ENCODE data around the gene BBS9. TPM values are rescaled to one million over a fixed set of nuclear protein-coding genes. Genes with fewer than 3 reads are reported as not detected.

Gene BBS9
- total and polyA plus RNA-seq, 4 donors = 2.3 to 9.5 (median 4.5) TPM

DNA sequence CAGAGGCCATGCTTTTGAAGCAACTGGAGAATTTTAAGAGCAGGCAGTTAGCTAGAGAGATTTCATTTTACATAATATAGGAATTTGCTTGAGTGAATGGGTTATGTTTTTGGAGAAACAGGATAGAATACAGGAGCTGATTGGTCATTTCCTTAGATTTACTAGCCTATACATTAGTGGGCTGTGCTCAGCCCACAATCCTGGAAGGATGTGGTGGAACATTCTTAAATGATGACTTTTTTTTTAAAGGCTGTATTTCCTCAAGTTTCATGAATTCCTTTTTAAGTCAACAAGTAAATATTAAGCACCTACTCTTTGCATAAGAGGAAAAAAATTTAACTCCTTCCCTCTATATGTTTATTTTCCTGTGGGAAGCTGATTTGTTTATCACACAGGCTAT is 461.6 kb downstream of the BBS9 start (continued):
- TF ChIP-seq, protein P1, sequence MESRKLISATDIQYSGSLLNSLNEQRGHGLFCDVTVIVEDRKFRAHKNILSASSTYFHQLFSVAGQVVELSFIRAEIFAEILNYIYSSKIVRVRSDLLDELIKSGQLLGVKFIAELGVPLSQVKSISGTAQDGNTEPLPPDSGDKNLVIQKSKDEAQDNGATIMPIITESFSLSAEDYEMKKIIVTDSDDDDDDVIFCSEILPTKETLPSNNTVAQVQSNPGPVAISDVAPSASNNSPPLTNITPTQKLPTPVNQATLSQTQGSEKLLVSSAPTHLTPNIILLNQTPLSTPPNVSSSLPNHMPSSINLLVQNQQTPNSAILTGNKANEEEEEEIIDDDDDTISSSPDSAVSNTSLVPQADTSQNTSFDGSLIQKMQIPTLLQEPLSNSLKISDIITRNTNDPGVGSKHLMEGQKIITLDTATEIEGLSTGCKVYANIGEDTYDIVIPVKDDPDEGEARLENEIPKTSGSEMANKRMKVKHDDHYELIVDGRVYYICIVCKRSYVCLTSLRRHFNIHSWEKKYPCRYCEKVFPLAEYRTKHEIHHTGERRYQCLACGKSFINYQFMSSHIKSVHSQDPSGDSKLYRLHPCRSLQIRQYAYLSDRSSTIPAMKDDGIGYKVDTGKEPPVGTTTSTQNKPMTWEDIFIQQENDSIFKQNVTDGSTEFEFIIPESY (IDR thresholded peaks at IDR 0.05) = no peak
- TF ChIP-seq HNF4A (conservative IDR thresholded peaks at IDR 0.05) = no peak
- no peak for TF ChIP-seq RAD21 (IDR thresholded peaks at IDR 0.05)
- no peak for TF ChIP-seq SP1 (IDR thresholded peaks at IDR 0.05)
- TF ChIP-seq YY1 (IDR thresholded peaks at IDR 0.05) = no peak
- TF ChIP-seq RXRA (IDR thresholded peaks at IDR 0.05) = no peak
- no peak for TF ChIP-seq EGR1 (IDR thresholded peaks at IDR 0.05; ENCODE audit: low read depth in 2 of 2)

DNA sequence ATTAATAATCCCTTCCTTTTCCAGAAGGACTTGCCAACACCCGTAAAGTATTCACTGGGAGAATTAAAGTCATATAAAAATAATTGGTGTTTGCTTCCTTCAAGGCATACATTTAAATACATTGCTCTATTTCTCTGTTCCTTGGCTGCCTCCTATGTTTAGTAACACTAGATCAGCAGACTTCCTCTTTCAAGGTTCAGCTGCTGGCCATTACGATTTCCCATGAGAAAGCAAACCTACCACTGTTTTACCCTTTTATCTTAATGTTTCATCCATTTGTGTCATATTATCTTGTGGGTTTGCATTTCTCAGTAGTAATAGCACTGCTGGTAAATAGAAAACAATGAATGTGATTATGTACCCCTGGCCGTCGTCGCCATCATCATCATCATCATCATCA is 462.1 kb downstream of the BBS9 start:
- DNase-seq (ENCODE audit: low spot score) = no peak
- H3K27ac ChIP-seq (ENCODE audit: low read depth in 1 of 2, low read length in 2 of 2) = no peak overlapping the region

More for the DNA sequence above, 462.1 kb downstream of the BBS9 start:
- WGBS = 84% methylated on average over 5 of the region's 5 CpGs
- Histone ChIP-seq H3K4me1 (ENCODE audit: control insufficient read depth in 4 of 4, insufficient read depth in 4 of 4, low read length in 3 of 4) (no peaks in the 10 kb centered on the region), H3K9me3 (ENCODE audit: control insufficient read depth in 4 of 4, low read length in 3 of 4) (no peaks in the 10 kb centered on the region), H3K36me3 (ENCODE audit: control insufficient read depth in 4 of 4, insufficient read depth in 3 of 4, low read depth in 1 of 4, low read length in 3 of 4) (no peaks in the 10 kb centered on the region), H3K27me3 (ENCODE audit: control insufficient read depth in 4 of 4, insufficient read depth in 4 of 4, low read length in 3 of 4) (no peaks in the 10 kb centered on the region), H3K4me3 (ENCODE audit: low read depth in 1 of 3, low read length in 3 of 3) (no peak overlapping the region), H3K9ac (ENCODE audit: low read depth in 1 of 2, low read length in 2 of 2) (no peak overlapping the region)
- TF ChIP-seq TAF1 (conservative IDR thresholded peaks at IDR 0.05) (no peak), RAD21 (IDR thresholded peaks at IDR 0.05) (no peak), HNF4A (conservative IDR thresholded peaks at IDR 0.05) (no peak), JUND (IDR thresholded peaks at IDR 0.05) (no peak), RXRA (IDR thresholded peaks at IDR 0.05) (no peak), FOXA1 (IDR thresholded peaks at IDR 0.05) (no peak), GABPA (IDR thresholded peaks at IDR 0.05 in 1 of 2, conservative IDR thresholded peaks at IDR 0.05 in 1 of 2) (no peak), NR2F2 (IDR thresholded peaks at IDR 0.05) (no peak), HNF4G (IDR thresholded peaks at IDR 0.05) (no peak), EGR1 (IDR thresholded peaks at IDR 0.05; ENCODE audit: low read depth in 2 of 2) (no peak), SP1 (IDR thresholded peaks at IDR 0.05) (no peak), YY1 (IDR thresholded peaks at IDR 0.05) (no peak), FOXA2 (IDR thresholded peaks at IDR 0.05) (no peak)
- TF ChIP-seq, protein P1 (IDR thresholded peaks at IDR 0.05) = no peak
- TF ChIP-seq, protein P2, sequence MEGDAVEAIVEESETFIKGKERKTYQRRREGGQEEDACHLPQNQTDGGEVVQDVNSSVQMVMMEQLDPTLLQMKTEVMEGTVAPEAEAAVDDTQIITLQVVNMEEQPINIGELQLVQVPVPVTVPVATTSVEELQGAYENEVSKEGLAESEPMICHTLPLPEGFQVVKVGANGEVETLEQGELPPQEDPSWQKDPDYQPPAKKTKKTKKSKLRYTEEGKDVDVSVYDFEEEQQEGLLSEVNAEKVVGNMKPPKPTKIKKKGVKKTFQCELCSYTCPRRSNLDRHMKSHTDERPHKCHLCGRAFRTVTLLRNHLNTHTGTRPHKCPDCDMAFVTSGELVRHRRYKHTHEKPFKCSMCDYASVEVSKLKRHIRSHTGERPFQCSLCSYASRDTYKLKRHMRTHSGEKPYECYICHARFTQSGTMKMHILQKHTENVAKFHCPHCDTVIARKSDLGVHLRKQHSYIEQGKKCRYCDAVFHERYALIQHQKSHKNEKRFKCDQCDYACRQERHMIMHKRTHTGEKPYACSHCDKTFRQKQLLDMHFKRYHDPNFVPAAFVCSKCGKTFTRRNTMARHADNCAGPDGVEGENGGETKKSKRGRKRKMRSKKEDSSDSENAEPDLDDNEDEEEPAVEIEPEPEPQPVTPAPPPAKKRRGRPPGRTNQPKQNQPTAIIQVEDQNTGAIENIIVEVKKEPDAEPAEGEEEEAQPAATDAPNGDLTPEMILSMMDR (IDR thresholded peaks at IDR 0.05; ENCODE audit: low read depth, low read length, missing input control) = no peak
- TF ChIP-seq, protein P3, sequence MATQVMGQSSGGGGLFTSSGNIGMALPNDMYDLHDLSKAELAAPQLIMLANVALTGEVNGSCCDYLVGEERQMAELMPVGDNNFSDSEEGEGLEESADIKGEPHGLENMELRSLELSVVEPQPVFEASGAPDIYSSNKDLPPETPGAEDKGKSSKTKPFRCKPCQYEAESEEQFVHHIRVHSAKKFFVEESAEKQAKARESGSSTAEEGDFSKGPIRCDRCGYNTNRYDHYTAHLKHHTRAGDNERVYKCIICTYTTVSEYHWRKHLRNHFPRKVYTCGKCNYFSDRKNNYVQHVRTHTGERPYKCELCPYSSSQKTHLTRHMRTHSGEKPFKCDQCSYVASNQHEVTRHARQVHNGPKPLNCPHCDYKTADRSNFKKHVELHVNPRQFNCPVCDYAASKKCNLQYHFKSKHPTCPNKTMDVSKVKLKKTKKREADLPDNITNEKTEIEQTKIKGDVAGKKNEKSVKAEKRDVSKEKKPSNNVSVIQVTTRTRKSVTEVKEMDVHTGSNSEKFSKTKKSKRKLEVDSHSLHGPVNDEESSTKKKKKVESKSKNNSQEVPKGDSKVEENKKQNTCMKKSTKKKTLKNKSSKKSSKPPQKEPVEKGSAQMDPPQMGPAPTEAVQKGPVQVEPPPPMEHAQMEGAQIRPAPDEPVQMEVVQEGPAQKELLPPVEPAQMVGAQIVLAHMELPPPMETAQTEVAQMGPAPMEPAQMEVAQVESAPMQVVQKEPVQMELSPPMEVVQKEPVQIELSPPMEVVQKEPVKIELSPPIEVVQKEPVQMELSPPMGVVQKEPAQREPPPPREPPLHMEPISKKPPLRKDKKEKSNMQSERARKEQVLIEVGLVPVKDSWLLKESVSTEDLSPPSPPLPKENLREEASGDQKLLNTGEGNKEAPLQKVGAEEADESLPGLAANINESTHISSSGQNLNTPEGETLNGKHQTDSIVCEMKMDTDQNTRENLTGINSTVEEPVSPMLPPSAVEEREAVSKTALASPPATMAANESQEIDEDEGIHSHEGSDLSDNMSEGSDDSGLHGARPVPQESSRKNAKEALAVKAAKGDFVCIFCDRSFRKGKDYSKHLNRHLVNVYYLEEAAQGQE (IDR thresholded peaks at IDR 0.05) = no peak
- TF ChIP-seq, protein P4, sequence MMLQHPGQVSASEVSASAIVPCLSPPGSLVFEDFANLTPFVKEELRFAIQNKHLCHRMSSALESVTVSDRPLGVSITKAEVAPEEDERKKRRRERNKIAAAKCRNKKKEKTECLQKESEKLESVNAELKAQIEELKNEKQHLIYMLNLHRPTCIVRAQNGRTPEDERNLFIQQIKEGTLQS (IDR thresholded peaks at IDR 0.05) = no peak
- TF ChIP-seq, protein P5, sequence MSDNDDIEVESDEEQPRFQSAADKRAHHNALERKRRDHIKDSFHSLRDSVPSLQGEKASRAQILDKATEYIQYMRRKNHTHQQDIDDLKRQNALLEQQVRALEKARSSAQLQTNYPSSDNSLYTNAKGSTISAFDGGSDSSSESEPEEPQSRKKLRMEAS (IDR thresholded peaks at IDR 0.05) = no peak
